Esophagus (tissue), 2 donors: ENCODE measurements around the gene EML2. TPM values are rescaled to one million over a fixed set of nuclear protein-coding genes. Genes with fewer than 3 reads are reported as not detected.
A peak's percentile ranks its signal among the peaks of the same experiment; 100 is the strongest.
"Not testable (repeated sequence)": the region's sequence is repeated elsewhere in the genome, so short reads cannot be mapped to it uniquely, and the experiment has no call there.

ENCODE experiments used
- H3K27ac ChIP-seq, 2 donors: one replicate each; pipeline ENCODE4 v1.5.1; 2013; ENCODE audit warnings: low read depth in 2 of 2, mild to moderate bottlenecking in 2 of 2, inconsistent platforms in 1 of 2, low read length in 1 of 2, moderate library complexity in 1 of 2
- H3K27me3 ChIP-seq, 2 donors: one replicate each; pipeline ENCODE4 v1.6.1; 2013; ENCODE audit warnings: low read length in 2 of 2, control low read depth in 1 of 2, mild to moderate bottlenecking in 1 of 2; ENCODE audit not compliant: insufficient read depth in 2 of 2, control insufficient read depth in 1 of 2
- H3K36me3 ChIP-seq, 2 donors: one replicate each; pipeline ENCODE4 v1.6.1; 2013; ENCODE audit warnings: low read length in 1 of 2; ENCODE audit not compliant: control insufficient read depth in 2 of 2, insufficient read depth in 2 of 2
- H3K4me1 ChIP-seq, 2 donors: one replicate each; pipeline ENCODE4 v1.6.1; 2013; ENCODE audit warnings: low read length in 1 of 2; ENCODE audit not compliant: control insufficient read depth in 2 of 2, insufficient read depth in 2 of 2
- H3K4me3 ChIP-seq, 2 donors: one replicate each; pipeline ENCODE4 v1.5.1; 2013; ENCODE audit warnings: low read length in 2 of 2, mild to moderate bottlenecking in 2 of 2, low read depth in 1 of 2, moderate library complexity in 1 of 2
- H3K9me3 ChIP-seq, 2 donors: one replicate each; pipeline ENCODE4 v1.6.1; 2013; ENCODE audit warnings: mild to moderate bottlenecking in 2 of 2, low read depth in 1 of 2, low read length in 1 of 2, moderate library complexity in 1 of 2; ENCODE audit not compliant: control insufficient read depth in 2 of 2, insufficient read depth in 1 of 2
- WGBS, 2 donors: extraction: QIAGEN DNeasy Blood & Tissue Kit; methylation state at CpG; one replicate each; pipeline ENCODE4 v1.1.7; 2013; 5-methylcytosine and 5-hydroxymethylcytosine counted together
- polyA plus RNA-seq, 2 donors: library from polyadenylated mRNA; stranded (reverse); fragments of 200-250 nt; gene quantifications; one replicate each; pipeline ENCODE4 v1.2.3, GENCODE V29; 2013
- donor health status: healthy with polysubstance abuse.
- donor health status: Bipolar disorder and iron deficiency.

Gene EML2
- polyA plus RNA-seq, 2 donors: 55.3 to 56.5 TPM

DNA sequence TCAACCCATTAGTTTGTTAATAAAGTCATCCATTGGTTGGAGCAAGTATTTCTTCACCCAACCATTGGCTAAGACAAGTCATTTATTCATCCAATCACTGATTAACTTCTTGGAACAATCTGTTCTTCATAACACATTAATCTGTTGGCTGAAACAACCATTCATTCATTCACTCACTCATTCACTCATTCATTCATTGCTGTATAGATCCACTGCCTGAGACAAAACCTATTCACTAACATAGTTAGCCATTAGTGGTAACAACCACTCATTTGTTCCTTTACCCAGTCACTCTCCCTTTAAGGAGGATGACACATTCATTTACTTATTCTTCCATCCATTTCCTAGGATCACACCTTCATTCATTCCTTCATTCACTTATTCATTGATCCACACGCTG, 15.2 kb downstream of the EML2 start:
- 90 to 91% methylated on average over 1 of the region's 1 CpG for WGBS, 2 donors
- H3K4me1 ChIP-seq: no peaks in the 10 kb centered on the region
- no peaks in the 10 kb centered on the region for H3K27me3 ChIP-seq
- no peaks in the 10 kb centered on the region for H3K9me3 ChIP-seq
- peaks cover 12 to 34% of the 10 kb centered on the region in 2 donors for H3K36me3 ChIP-seq
- H3K27ac ChIP-seq: no peak overlapping the region
- no peak overlapping the region for H3K4me3 ChIP-seq

DNA sequence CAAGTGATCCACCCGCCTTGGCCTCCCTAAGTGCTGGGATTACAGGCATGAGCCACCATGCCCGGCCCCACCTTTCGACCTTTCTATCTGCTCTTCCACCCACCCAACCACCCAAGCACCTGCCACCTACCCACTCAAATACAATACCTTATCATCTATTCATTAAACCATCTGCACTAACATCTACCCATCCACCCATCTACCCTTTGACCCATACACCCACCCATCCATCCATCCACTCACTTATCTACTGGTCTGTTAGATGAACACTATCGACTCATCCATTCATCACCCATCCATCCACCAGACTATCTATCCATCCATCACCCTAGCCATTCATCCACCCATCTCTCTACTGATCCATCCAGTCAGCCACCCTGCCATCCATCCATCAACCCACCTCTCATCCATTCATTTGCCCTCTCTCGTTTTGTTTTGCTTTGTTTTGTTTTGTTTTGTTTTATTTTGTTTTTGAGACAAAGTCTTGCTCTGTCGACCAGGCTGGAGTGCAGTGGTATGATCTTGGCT, 17.2 kb downstream of the EML2 start:
- H3K36me3 ChIP-seq: peaks cover 12 to 42% of the 10 kb centered on the region in 2 donors
- no peaks in the 10 kb centered on the region for H3K9me3 ChIP-seq
- 84 to 85% methylated on average over 6 of the region's 6 CpGs for WGBS, 2 donors
- no peaks in the 10 kb centered on the region for H3K27me3 ChIP-seq
- H3K4me1 ChIP-seq: no peaks in the 10 kb centered on the region
- H3K27ac ChIP-seq: no peak overlapping the region
- H3K4me3 ChIP-seq: no peak overlapping the region

DNA sequence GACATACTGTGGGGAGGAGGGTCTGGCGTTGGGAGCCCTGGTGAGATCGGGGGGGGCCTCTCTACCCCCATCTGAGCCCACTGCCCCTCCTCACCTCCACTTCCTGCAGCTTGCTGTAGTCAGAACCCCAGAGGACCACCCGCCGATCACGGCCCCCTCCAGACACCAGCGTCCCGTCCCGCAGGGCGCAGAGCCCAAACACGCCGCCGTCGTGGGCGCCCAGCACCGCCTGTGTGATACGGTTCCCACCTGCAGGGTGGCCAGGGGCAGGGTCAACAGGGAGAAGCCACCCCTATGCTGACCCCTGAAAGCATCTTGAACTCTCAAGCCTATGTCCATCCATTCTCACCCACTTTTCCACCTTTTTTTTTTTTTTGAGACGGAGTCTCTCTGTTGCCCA, 17.8 kb downstream of the EML2 start:
- Histone ChIP-seq H3K9me3 (no peaks in the 10 kb centered on the region), H3K36me3 (peaks cover 12 to 43% of the 10 kb centered on the region in 2 donors), H3K27ac (no peak overlapping the region), H3K4me1 (peaks cover 0 to under 1% of the 10 kb centered on the region in 2 donors), H3K27me3 (no peaks in the 10 kb centered on the region), H3K4me3 (no peak overlapping the region)
- 91 to 97% methylated on average over 17 of the region's 17 CpGs for WGBS, 2 donors

DNA sequence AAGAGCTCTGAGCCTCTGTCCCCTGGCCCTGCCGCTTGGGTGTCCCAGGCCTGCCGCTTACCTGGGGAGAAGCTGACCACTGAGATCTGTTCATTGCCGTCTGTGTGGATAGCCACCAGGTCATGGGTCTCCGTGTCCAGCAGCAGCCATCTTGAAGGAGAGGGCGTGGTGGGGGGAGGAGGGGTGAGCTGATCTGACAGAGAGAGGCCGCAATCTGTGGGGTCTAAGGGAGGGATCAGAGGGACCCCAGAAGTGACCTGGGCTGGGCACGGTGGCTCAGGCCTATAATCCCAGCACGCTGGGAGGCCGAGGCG, 22.5 kb downstream of the EML2 start:
- H3K9me3 ChIP-seq: no peaks in the 10 kb centered on the region
- no peak overlapping the region for H3K4me3 ChIP-seq
- peaks cover 12 to 45% of the 10 kb centered on the region in 2 donors for H3K36me3 ChIP-seq
- peaks cover 0 to 15% of the 10 kb centered on the region in 2 donors for H3K4me1 ChIP-seq
- peak overlapping the region in 1 of 2 donors; percentile 32 for H3K27ac ChIP-seq
- WGBS, 2 donors: 88 to 91% methylated on average over 10 of the region's 10 CpGs
- no peaks in the 10 kb centered on the region for H3K27me3 ChIP-seq

DNA sequence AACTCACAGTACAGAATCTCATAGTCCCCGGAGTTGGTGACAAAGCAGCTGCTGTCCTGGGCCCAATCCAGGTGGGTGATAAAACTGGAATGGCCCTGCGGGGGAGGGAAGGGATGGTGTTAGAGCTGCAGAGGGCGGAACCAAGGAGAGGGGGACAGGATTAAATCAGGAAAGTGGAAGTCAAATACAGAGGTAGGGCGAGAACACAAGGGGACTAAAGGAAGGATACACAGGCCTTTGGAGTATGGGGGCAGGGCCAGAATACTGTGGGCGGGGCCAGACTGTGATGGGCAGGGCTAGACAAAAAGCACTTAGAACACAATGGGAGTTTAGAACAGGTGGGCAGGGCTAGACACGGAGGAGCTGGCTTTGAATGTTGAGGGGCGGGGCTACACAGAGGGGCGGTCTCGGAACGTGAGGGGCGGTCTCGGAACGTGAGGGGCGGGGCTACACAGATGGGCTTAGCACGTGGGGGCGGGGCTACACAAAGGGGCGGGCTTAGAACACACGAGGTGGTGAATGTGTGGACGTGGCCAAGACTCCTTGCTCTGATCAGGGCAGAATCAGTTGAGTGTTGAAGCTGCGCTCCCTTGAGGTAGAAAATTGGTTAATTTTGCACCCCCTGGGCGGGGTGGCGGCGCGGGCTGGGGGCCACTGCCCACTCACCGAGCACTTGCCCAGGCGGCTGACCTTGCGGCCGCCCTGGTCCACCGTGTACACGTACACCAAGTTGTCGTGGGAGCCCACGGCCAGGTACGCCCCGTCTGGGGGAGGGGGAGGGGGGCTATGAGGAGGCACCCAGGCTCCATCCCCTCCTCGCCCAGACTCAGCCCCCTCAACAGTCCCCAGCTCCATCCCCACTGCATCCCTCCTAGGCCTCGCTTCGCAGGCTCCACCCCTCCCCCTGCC, 23.1 kb downstream of the EML2 start:
- Histone ChIP-seq H3K4me1 (peaks cover 0 to 15% of the 10 kb centered on the region in 2 donors), H3K4me3 (no peak overlapping the region), H3K36me3 (peaks cover 10 to 39% of the 10 kb centered on the region in 2 donors), H3K27ac (peak overlapping the region; percentile 48 to 72), H3K27me3 (no peaks in the 10 kb centered on the region), H3K9me3 (no peaks in the 10 kb centered on the region)
- 48 to 60% methylated on average over 37 of the region's 37 CpGs for WGBS, 2 donors

DNA sequence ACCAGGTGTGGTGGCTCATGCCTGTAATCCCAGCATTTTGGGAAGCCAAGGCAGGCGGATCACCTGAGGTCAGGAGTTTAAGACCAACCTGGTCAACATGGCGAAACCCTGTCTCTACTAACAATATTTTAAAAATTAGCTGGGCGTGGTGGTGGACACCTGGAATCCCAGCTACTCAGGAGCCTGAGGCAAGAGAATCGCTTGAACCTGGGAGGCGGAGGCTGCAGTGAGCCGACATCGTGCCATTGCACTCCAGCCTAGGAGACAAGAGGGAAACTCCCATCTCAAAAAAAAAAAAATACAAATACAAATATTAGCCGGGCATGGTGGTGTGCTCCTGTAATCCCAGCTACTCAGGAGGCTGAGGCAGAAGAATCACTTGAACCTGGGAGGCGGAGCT, 24.1 kb downstream of the EML2 start:
- Histone ChIP-seq H3K4me1 (peaks cover 0 to 15% of the 10 kb centered on the region in 2 donors), H3K27ac (peak overlapping the region; percentile 77 to 97), H3K36me3 (peaks cover 4 to 34% of the 10 kb centered on the region in 2 donors)
- not testable (repeated sequence) for H3K4me3 ChIP-seq, H3K27me3 ChIP-seq, H3K9me3 ChIP-seq
- WGBS, 2 donors: 87 to 89% methylated on average over 9 of the region's 9 CpGs

DNA sequence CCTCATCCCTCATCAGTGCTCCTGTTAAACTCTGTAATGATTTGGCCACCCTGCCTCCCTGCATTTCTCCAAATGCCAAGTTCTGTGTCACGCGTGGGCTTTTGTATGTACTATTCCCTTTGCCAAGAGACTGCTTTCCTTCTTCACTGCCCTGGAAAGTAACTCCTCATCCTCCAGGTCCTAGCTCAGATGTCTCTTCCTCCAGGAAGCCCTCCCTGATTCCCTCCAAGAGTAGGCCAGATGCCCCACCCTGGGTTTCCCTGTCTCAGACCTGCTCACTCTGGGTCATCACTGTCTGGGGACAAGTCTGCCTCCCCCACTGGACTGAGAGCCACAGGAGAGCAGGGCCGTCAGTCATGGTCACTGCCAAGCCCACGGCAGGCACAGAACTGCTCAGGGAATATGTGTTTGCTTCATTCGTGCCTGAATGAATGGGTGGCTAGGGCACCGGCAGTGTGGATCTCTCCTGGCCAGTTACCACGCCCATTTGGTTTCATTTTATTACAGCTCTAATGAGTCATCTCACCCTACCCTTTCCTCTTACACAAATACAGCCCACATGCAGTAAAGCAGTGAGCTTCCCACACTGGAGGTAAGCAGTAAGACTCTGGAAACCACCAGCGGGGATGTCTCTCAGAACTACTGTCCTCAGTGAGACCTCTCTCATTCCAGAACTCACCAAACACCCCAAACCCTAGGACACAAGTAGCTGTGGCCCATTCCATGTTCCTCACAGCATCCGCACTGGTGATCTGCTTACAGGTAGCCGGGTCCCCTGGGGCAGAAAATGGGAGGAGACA, 25.1 kb downstream of the EML2 start:
- Histone ChIP-seq H3K9me3 (no peaks in the 10 kb centered on the region), H3K27me3 (no peaks in the 10 kb centered on the region), H3K36me3 (peaks cover 5 to 34% of the 10 kb centered on the region in 2 donors), H3K4me3 (no peak overlapping the region), H3K4me1 (peaks cover 0 to 15% of the 10 kb centered on the region in 2 donors), H3K27ac (peak overlapping the region; percentile 77 to 97)
- WGBS, 2 donors: 47 to 53% methylated on average over 10 of the region's 10 CpGs

DNA sequence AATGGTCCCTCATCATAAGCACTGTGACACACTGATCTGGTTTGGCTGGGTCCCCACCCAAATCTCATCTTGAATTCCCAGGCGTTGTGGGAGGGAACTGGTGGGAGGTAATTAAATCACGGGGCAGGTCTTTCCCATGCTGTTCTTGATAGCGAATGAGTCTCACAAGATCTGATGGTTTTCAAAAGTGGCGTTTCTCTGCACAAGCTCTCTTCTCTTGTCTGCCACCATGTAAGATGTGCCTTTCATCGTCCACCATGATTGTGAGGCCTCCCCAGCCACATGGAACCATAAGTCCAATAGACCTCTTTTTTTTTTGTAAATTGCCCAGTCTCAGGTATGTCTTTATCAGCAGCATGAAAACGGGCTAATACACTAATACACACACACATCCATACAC, 30.2 kb downstream of the EML2 start:
- no peaks in the 10 kb centered on the region for H3K9me3 ChIP-seq
- WGBS, 2 donors: 94 to 95% methylated on average over 6 of the region's 6 CpGs
- H3K27me3 ChIP-seq: no peaks in the 10 kb centered on the region
- peaks cover 0 to 3% of the 10 kb centered on the region in 2 donors for H3K4me1 ChIP-seq
- H3K4me3 ChIP-seq: no peak overlapping the region
- H3K27ac ChIP-seq: no peak overlapping the region
- H3K36me3 ChIP-seq: peaks cover 3 to 15% of the 10 kb centered on the region in 2 donors

DNA sequence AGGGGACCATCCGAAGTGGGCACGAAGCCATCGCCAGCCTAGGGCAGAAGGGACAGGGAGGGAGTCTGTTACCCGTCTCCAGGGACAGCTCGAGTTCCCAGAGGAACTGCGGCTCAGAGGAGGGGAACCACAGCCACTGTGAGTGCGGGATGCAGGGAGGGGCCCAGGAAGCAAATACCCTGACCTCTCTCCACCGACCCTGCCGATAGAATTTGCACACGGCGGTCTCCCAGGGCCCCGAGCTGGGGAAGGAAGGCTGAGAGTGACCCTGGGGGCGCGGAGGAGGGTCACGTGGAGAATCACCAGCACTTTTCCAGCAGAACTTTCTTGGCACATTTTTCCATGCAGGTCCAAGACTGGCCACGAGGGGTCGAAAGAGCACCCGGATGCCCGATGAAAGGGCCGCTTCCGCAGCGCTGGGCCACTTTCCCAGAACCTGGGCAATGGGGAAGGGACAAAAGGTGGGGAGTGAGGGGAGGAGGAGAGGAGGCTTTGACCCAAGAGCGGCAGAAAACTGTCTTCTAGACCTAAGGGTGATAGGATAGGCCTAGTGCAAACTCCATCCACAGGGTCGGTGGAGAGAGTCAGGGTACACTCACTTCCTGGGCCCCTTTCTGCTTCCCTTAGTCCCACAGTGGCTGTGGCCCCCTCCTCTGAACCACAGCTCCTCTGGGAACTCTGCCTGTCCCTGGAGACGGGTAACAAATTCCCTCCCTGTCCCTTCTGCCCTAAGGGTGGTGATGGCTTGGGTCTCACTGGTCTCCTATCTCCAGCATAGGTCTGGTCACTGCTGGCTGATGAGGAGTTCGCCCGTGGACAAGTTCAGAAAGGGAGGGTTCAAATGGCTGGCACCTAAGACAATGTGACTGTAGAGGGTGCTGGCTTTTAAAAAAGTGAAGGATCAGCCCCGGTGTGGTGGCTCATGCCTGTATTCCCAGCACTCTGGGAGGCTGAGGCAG, 31.8 kb downstream of the EML2 start:
- Histone ChIP-seq H3K27me3 (no peaks in the 10 kb centered on the region), H3K9me3 (no peaks in the 10 kb centered on the region), H3K4me3 (no peak overlapping the region), H3K27ac (peak overlapping the region in 1 of 2 donors; percentile 17), H3K4me1 (peaks cover 0 to 3% of the 10 kb centered on the region in 2 donors), H3K36me3 (peaks cover 3 to 7% of the 10 kb centered on the region in 2 donors)
- 14 to 15% methylated on average over 28 of the region's 28 CpGs for WGBS, 2 donors
